Thyroid gland (tissue), 4 donors: ENCODE data around the gene ABCC1. TPM values are rescaled to one million over a fixed set of nuclear protein-coding genes. Genes with fewer than 3 reads are reported as not detected.

Experiments
- DNase-seq, 2 donors: peaks; one replicate each; pipeline ENCODE4 v3.0.0-alpha.2; 2019
- H3K27ac ChIP-seq, 3 donors: fragments of 200-600 bp; sonication (generic); 1 replicate in 2 of 3; 2 replicates in 1 of 3; pipeline ENCODE4 v1.5.1; 2016 to 2019; ENCODE audit warnings: mild to moderate bottlenecking in 1 of 3, moderate library complexity in 1 of 3
- H3K27me3 ChIP-seq: fragments of 200-600 bp; sonication (generic); one replicate; pipeline ENCODE4 v1.5.1; 2019
- H3K36me3 ChIP-seq, 2 donors: fragments of 200-600 bp; sonication (generic); one replicate each; pipeline ENCODE4 v1.5.1; 2016 to 2019
- H3K4me1 ChIP-seq, 2 donors: fragments of 200-600 bp; sonication (generic); one replicate each; pipeline ENCODE4 v1.5.1; 2017 to 2019
- H3K4me3 ChIP-seq, 3 donors: fragments of 200-600 bp; sonication (generic); replicated peaks in 1 of 3; 1 replicate in 2 of 3; 2 replicates in 1 of 3; pipeline ENCODE4 v1.5.1; 2016; ENCODE audit warnings: mild to moderate bottlenecking in 1 of 3
- H3K9me3 ChIP-seq: fragments of 200-600 bp; sonication (generic); one replicate; pipeline ENCODE4 v1.5.1; 2017
- POLR2A ChIP-seq, 2 donors: fragments of 450-650 bp; IDR thresholded peaks; one replicate each; pipeline ENCODE4 v1.6.1; 2017; ENCODE audit warnings: antibody characterized with exemption in 2 of 2, mild to moderate bottlenecking in 2 of 2, moderate library complexity in 1 of 2
- WGBS, 2 donors: methylation state at CpG; one replicate each; pipeline ENCODE4 v1.1.5; 2017; 5-methylcytosine and 5-hydroxymethylcytosine counted together
- intact Hi-C: fragments of 100-400 bp; cut with DNase I; formaldehyde crosslinking; loops from one replicate; pipeline ENCODE4 v1.15.1; 2023
- total RNA-seq, 4 donors: library from RNA; depleted of rRNA; stranded (reverse); fragments of >200 nt; gene quantifications; one replicate each; pipeline ENCODE4 v1.2.3, GENCODE V29; 2016
- TF ChIP-seq, protein P1 (sequence below), 6 experiments: fragments of 200-600 bp in 3 of 6; fragments of 450-650 bp in 3 of 6; sonication (generic) in 3 of 6; IDR thresholded peaks; one replicate each; pipeline ENCODE4 v1.5.1; 2016 to 2019; ENCODE audit warnings: antibody characterized with exemption in 6 of 6, mild to moderate bottlenecking in 2 of 6, inconsistent platforms in 1 of 6, moderate library complexity in 1 of 6

Gene ABCC1
- total RNA-seq, 4 donors from 2014 or later = 42.7 to 76.7 (median 70.1) TPM

DNA sequence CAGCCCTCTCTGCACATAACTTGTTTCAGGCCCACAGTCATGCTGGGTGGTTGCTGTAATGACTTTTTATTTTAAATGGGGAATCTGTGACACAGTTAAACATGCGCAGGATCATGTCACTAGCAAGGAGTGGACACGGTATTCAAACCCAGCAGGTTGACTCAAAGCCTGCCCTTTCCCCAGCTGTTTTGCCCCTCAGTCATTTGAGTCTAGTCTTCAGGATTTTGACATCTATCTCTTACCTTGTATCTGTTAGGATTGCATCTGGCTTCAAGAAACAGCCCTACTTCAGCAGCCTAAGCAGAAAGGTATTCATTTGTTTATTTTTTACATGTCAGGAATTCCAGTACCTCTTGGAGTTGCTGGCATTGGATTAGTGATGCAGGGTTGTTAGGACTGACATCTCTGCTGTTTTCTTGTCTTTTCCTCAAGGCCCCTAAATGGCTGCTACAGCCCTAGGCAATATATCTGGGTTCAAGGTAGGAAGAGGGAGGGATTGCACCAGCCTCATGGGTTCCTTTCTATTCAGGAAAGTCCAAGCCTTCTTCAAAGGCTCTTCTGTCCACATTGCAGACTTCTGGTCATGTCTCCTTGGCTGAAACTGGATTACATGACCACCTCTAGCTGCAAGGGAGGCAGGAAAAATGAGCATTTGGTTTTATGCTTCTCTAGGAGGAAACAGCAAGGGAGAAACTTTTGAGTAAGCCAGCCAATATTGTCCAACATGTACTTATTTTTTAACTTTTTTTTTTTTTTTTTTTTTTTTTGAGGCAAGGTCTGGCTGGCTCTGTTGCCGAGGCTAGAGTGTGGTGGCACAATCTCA is 22.8 kb downstream of the ABCC1 start:
- H3K4me1 ChIP-seq = peaks cover 76 to 89% of the 10 kb centered on the region in 2 donors
- no peak overlapping the region for H3K4me3 ChIP-seq
- H3K27me3 ChIP-seq = no peaks in the 10 kb centered on the region
- peak in 1 of 2 donors; percentile 35 for DNase-seq
- no peaks in the 10 kb centered on the region for H3K9me3 ChIP-seq
- intact Hi-C loops = no loop called here
- H3K36me3 ChIP-seq = no peaks in the 10 kb centered on the region
- H3K27ac ChIP-seq = peak overlapping the region; percentile 45 to 87 (median 76)
- WGBS, 2 donors = 26 to 42% methylated on average over 2 to 3 of the region's 3 CpGs
- no peak for TF ChIP-seq POLR2A (IDR thresholded peaks at IDR 0.05)
- TF ChIP-seq, protein P1, sequence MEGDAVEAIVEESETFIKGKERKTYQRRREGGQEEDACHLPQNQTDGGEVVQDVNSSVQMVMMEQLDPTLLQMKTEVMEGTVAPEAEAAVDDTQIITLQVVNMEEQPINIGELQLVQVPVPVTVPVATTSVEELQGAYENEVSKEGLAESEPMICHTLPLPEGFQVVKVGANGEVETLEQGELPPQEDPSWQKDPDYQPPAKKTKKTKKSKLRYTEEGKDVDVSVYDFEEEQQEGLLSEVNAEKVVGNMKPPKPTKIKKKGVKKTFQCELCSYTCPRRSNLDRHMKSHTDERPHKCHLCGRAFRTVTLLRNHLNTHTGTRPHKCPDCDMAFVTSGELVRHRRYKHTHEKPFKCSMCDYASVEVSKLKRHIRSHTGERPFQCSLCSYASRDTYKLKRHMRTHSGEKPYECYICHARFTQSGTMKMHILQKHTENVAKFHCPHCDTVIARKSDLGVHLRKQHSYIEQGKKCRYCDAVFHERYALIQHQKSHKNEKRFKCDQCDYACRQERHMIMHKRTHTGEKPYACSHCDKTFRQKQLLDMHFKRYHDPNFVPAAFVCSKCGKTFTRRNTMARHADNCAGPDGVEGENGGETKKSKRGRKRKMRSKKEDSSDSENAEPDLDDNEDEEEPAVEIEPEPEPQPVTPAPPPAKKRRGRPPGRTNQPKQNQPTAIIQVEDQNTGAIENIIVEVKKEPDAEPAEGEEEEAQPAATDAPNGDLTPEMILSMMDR (IDR thresholded peaks at IDR 0.05) = no peak

DNA sequence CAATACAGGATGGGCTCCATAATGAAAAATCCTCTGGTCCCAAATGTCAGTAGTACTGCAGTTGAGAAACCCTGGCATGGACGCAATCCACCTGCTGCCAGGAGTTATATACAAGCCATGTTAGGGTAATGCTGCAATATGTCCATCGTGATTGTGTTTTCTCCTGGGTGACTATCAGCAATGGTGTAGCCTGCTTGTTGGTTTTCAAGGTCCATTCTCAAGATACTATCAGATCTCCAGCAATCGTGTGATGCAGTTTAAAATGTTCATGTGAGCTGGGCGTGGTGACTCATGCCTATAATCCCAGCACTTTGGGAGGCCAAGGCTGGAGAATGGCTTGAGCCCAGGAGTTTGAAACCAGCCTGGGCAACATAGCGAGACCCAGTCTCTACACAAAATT is 24.0 kb downstream of the ABCC1 start:
- DNase-seq = no peak
- TF ChIP-seq, protein P1 (IDR thresholded peaks at IDR 0.05) = no peak
- no peak for TF ChIP-seq POLR2A (IDR thresholded peaks at IDR 0.05)
- WGBS, 2 donors = 91% methylated on average over 5 of the region's 5 CpGs
- Histone ChIP-seq H3K4me3 (no peak overlapping the region), H3K27ac (peak overlapping the region; percentile 45 to 87 (median 76)), H3K9me3 (no peaks in the 10 kb centered on the region), H3K36me3 (no peaks in the 10 kb centered on the region), H3K27me3 (no peaks in the 10 kb centered on the region), H3K4me1 (peaks cover 84 to 94% of the 10 kb centered on the region in 2 donors)
- intact Hi-C loops = no loop called here

DNA sequence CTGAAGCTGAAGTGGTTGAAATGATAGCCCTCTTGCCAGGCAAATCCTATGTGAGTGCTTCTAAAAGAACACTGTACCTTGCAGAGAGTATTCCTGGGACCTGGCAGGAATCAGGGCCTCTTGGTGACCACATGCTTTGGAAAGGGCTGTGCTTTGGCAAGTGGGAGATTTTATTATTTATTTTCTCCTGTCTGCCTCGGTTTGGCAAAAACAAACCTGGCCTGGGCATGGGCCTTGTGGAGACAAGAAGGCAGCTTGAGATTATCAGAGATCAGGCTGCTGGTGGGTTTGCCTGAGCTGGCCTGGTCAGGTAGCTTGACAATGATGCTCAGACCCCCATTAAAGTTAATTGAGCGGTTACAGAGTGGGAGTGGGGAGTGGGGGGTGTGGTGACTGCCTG is 24.6 kb downstream of the ABCC1 start:
- Histone ChIP-seq H3K4me3 (no peak overlapping the region), H3K27me3 (no peaks in the 10 kb centered on the region), H3K27ac (peak overlapping the region; percentile 45 to 87 (median 76)), H3K9me3 (no peaks in the 10 kb centered on the region), H3K36me3 (no peaks in the 10 kb centered on the region), H3K4me1 (peaks cover 80 to 93% of the 10 kb centered on the region in 2 donors)
- WGBS, 2 donors = 53 to 76% methylated on average over 2 of the region's 2 CpGs
- TF ChIP-seq, protein P1 (IDR thresholded peaks at IDR 0.05) = no peak
- TF ChIP-seq POLR2A (IDR thresholded peaks at IDR 0.05) = no peak
- peak; percentile 62 to 77 for DNase-seq
- intact Hi-C loops = no loop called here

DNA sequence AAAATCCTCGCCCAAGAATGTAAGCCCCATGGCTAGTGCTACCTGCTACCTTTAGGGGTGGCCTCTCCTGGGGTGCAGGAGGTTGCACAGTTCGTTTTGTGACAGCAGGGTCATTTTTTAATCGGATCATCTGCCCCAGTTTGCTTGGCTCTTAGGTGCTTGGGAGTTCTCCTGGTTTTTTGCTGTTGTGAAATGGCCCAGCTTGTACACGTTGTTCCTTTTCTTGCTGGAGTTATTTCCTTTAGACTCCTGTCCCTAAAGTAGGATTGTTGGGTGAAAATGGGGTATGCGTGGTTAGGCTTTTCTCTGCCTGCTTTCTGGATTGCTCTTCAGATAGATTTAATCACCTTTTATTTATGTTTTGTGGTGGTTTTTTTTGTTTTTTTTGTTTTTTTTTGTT is 25.8 kb downstream of the ABCC1 start:
- peak in 1 of 2 donors; percentile 38 for DNase-seq
- H3K36me3 ChIP-seq = no peaks in the 10 kb centered on the region
- peak overlapping the region; percentile 45 to 87 (median 76) for H3K27ac ChIP-seq
- WGBS, 2 donors = 86 to 93% methylated on average over 5 of the region's 5 CpGs
- TF ChIP-seq, protein P1 (IDR thresholded peaks at IDR 0.05) = no peak
- no peak for TF ChIP-seq POLR2A (IDR thresholded peaks at IDR 0.05)
- no peak overlapping the region for H3K4me3 ChIP-seq
- peaks cover 82 to 93% of the 10 kb centered on the region in 2 donors for H3K4me1 ChIP-seq
- intact Hi-C loops = no loop called here
- no peaks in the 10 kb centered on the region for H3K9me3 ChIP-seq
- no peaks in the 10 kb centered on the region for H3K27me3 ChIP-seq

DNA sequence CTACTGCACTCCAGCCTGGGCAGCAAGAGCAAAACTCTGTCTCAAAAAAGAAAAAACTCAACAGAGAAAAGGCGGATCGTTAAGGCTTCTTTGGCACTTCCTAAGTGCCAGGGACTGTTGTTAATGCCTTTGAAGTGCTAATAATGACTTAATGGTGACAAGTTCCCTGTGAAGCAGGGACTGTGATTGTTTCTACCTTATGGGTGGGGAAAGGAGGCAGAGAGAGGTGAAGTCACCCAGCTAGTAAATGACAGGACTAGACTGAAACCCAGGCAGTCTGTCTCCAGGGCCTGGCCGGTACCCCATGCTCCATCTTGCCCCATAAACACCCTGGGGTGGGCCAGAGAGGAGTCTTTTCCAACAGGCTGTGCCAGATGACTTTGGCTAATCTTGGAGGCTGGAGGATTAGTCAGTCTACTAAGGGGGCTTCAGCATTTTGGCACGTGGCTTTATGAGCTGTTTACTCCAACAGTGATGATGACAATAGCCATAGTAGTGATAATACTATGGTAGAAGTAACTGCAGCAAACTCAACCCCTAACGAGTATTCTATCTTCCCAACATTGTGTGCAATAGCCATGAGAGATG is 26.9 kb downstream of the ABCC1 start:
- Histone ChIP-seq H3K9me3 (no peaks in the 10 kb centered on the region), H3K4me1 (peaks cover 82 to 93% of the 10 kb centered on the region in 2 donors), H3K36me3 (no peaks in the 10 kb centered on the region), H3K27ac (peak overlapping the region; percentile 45 to 87 (median 76)), H3K27me3 (no peaks in the 10 kb centered on the region), H3K4me3 (no peak overlapping the region)
- no peak for DNase-seq
- intact Hi-C loops = no loop called here
- no peak for TF ChIP-seq POLR2A (IDR thresholded peaks at IDR 0.05)
- TF ChIP-seq, protein P1 (IDR thresholded peaks at IDR 0.05) = no peak
- WGBS, 2 donors = 74 to 80% methylated on average over 5 of the region's 5 CpGs
